HG02973 (cell line): ENCODE data around the gene TMEM108.
"Not testable (repeated sequence)": the region's sequence is repeated elsewhere in the genome, so short reads cannot be mapped to it uniquely, and the experiment has no call there.

Experiments used
- ATAC-seq: cut with Tn5 transposase; IDR thresholded peaks from one replicate; pipeline ENCODE4 v1.9.1; 2021; ENCODE audit warnings: moderate library complexity; ENCODE audit not compliant: unreplicated experiment

TMEM108 gene

GRCh38 chr3:133038089-133038730 lies at the start of gene TMEM108:
TSS of gene TMEM108 (plus strand) at chr3:133038391.
- peak; percentile 63 for ATAC-seq

- no peak for ATAC-seq
Observed at GRCh38 chr3:132995971-132996370, 42.2 kb upstream of the TMEM108 start.

DNA sequence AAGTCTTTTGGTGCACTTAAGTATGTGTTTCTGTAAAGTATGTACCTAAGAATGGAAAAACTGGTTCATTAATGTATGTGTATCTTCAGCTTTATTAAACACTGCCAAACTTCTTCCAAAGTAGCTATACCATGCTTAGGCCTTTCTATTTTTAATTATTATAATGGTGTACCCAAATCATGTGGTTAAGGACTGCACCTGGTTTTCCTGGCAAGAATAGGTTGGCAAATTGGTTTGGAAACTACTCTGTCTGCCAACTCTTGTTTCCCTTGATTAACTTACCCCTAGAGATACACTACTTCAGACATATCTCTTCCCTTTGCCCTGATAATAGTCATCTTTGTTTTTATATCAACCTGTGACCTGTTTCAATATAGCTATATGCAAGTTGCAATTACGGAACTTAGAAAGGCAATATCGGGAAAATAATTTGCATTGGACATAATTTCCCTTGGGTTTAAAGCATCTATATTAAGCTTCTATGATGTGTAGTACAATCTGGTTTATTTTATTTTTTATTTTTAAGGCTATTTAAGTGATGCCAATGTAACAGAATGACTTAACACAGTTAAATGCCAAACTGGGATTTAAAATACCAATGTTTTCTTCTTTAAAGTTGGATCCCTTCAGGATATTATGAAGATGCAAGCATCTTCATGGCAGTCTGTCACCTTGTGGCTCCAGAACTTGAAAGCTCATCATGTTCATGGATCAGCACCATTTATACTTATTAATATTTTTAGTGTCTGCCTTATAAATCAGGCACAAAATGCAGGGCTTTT lies 40.6 kb upstream of the TMEM108 start:
- ATAC-seq, result no peak

GRCh38 chr3:133005032-133005431 lies 33.2 kb upstream of the TMEM108 start:
- ATAC-seq, result not testable (repeated sequence)

- ATAC-seq, result no peak
Observed at GRCh38 chr3:133007601-133008000, 30.6 kb upstream of the TMEM108 start.

- no peak for ATAC-seq
Observed at GRCh38 chr3:133014325-133014724, 23.9 kb upstream of the TMEM108 start.

DNA sequence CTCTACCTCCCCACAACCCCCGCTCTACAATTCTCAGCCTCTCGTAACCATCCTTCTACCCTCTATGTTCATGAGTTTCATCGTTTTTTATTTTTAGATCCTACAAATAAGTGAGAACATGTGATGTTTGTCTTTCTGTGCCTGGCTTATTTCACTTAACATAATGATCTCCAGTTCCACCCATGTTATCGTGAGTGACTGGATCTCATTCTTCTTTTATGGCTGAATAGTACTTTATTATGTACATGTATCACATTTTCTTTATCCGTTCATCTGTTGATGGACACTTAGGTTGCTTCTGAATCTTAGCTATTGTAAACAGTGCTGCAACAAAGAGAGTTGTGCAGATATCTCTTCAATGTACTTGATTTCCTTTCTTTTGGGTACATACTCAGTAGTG lies 22.6 kb upstream of the TMEM108 start:
- ATAC-seq, result not testable (repeated sequence)

DNA sequence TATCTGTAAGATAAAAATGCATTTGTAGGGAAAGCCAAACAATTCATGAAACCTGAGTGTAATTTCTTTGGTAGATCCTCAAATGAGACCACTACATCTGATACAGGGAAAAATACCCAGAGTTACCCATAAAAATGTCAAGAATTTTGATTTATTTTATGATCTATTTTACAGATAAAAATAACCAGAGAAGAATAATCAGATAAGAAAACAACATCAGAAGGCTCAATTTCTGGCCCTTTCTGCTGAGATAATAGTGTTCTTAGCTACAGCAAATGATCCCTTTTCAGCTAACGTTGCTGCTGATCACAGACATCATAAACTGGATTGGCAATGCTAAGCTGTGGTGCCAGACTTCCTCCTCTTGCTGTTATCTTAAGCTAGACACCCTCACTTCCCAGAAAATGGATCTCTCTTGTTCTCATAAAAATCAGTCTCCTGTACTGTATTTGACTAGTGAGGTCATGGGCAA lies 21.3 kb upstream of the TMEM108 start:
- no peak for ATAC-seq

DNA sequence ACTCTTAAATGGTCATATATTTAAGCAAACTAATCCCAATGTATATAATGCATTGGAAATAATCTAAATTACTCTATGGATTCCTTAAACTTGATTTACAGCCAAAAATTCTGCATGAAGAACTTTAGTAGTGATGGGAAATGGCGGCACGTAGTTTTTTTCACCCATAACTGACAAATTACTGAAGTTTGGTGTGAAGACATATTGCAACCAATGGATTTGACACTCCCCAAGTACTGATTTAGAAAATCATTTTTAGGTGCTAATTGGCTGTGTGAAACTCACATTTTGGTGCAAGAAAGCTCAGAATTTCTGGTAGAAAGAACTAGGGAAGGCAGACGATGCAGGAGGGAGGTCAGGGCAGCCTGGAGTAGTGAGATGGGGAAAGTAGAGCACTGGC lies 19.3 kb upstream of the TMEM108 start:
- ATAC-seq, result no peak

- no peak for ATAC-seq
Observed at GRCh38 chr3:133021206-133021605, 17.0 kb upstream of the TMEM108 start.

- no peak for ATAC-seq
Observed at GRCh38 chr3:133023362-133023761, 14.8 kb upstream of the TMEM108 start.

GRCh38 chr3:133025546-133025945 lies 12.6 kb upstream of the TMEM108 start:
- no peak for ATAC-seq

DNA sequence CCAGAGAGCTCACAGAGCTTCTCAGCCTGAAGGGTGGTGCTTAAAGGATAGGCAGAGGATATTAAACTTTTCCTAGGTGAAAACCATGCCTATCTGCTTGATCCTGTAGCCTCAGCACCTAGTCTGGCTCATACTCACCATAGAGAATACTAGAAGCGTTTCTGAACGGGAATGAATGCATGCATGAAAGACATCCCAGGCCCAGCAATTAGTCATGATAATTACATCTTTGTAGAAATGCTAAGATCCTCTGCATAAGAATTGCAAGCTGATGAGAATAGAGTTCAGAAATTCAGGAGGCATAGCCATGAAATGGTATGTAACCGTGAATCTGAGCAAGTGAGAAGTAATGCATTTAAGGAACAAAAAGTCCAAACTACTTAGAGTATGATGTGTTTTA lies 5.9 kb upstream of the TMEM108 start:
- ATAC-seq, result no peak

DNA sequence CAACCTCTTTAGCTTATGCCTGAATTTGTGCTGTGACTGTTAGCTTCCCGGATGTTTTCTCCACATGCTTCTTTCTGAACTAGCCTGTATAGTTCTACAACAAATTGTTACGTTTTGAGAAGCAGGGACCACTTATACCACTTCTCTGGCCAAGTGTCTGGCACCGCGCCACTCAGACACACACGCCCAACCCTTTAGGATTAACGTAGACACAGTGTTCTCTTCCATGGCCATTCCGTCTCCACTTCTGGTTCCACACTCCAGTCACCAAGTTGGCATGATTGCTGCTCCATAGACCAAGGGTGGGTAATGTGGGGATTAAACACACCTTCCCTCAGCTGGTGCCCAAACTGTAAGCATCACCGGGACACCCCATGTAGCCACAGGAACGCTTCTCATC lies 755 bp upstream of the TMEM108 start:
- no peak for ATAC-seq

DNA sequence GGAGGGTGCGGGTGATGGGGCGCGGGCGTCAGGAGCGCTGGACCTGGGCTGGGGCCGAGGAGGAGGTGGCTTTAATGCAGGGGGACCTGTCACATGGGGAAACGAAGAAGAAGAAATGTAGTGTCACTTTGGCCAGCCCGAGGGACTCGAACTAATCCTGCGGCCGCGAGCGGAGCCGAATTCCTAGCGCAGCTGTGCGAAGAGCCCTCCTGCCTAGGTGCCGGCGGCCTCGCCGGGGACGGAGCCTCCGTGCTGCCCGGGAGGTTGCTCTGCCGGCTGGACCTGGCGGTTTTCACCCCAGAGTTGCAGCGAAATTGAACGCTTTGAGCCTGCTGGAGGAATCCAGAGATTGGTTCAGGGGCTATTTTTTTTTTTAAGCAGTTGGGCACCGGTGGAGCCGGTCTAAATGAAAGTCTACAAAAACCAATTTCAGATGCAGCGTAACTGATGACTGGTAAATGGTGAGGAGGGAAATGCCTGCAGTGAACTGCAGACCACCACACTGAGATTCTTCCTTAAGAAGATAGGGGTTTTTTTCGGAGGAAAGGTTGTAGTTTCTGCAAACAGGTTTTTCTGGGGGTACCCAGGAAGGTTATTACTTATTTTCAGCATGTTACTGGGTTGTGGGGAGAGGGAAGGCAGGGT lies 662 bp downstream of the TMEM108 start:
- no peak for ATAC-seq

DNA sequence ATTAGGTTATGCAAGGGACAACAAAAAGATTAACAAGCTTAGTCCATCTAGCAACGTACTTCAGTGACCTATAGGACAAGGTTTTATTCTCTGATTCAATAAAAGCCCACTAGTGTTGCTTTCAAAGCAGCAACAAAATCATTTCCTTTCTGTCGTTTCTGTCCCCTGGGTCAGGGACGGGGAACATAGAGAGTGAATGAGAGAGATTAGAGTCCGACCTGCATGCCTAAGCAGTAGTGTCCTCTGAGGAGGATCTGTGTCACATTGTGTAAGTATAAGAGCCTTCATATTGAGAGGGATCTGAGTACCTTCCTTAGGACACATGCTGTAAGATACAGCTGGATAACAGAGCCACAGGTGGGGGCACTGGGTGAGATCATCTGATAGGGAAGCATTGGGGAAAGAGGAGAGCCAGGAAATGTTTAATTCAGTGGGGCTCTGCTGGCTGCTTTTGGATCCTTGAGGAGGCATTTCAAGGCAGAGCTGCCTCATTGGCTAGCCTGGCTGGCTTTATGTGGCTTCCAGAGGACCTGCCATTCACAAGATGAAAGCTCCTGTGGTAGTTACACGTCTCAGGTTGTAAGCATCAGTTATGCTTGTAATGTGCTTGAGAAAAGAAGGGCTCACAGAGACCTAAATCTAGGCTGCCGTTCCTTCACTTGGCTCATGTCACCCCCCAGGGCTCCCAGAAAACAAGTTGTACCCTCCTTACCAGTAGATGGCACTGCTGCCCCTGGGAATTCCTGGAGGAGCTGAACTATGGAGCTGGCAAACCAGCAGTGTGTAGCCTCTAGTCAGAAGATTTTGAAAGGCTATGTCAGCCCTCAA lies 2.7 kb downstream of the TMEM108 start:
- ATAC-seq, result no peak

DNA sequence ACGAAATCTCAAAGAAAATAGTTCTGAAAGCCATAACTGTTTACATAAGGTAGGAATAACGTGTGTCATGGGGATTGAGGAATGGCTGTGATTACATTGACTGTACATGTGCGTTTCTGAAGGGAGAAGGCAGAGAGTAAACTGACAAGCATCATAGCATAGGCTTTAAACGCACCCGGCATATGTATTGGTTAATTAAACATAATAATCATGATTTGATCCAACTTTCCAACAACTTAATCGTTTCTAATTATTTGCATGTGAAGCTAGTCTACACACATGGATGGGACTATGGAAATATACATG lies 3.3 kb downstream of the TMEM108 start:
- no peak for ATAC-seq

DNA sequence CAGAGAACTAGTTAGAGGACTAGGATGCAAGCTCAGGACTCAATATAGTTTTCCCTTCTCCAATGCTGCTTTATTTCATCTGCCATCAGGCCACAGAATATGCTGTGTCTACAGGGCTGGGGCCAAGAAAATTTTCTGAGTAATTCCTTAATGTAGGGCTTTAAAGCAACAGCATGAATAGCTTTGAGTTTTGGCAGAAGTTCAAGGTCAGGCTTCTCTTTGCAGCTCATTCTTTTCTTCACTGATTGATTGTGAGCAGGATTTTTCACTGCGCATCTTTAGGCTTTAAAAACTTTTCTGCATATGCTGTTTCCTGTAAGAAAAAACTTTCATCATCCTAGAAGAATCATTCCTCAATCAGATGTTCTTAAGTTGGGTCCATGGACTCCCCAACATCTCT lies 4.6 kb downstream of the TMEM108 start:
- no peak for ATAC-seq

DNA sequence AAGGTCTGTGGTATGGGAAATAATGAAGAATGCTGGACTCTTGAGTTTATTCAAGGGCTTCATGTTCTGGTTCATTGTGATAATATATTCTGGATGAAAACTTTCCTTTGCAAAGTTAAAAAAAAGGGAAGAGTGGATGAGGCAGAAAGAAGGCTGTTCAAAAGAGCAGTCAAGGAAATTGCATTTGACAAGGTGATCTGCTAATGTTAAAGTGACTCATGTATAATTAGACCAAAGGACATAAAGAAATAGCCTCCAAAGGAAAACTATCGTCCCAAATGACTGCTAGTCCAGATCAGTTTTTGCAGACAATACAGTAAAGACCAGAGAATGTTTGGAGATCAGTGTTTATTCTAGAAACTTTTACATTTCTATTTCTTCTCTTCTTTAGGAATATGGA lies 9.8 kb downstream of the TMEM108 start:
- no peak for ATAC-seq

DNA sequence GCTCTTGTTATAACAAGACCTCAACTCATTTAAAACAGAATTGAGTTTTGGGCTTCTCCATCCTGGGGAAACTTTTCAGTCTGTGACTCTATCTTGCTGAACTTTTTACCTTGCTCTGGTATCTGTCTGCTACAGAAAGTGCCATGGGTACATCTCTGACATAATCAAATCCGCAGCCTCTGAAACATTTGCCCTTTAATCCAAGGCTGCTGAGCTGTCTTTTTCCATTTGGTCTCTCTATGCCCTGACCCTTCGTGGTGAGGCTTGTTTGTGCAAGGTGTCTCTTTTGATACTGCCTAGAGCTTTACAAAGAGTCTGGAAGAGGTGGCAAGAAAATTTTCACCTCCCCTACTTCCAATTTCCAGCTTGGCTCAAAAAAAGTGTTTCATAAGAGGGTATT lies 11.3 kb downstream of the TMEM108 start:
- no peak for ATAC-seq

GRCh38 chr3:133050891-133051290 lies 12.7 kb downstream of the TMEM108 start:
- no peak for ATAC-seq
